Kidney (tissue), 14 donors: Measurements from ENCODE around the gene OPHN1. TPM values are rescaled to one million over a fixed set of nuclear protein-coding genes. Genes with fewer than 3 reads are reported as not detected.

Experiments used
- DNase-seq, 5 donors: peaks; one replicate each; pipeline ENCODE4 v3.0.0-alpha.2; 2013 to 2020
- FAIRE-seq: peaks from 2 replicates; lab custom pipeline; 2012; peaks lifted over from hg19 to GRCh38; lab: Jason Lieb, UNC
- H3K27ac ChIP-seq, 2 donors: one replicate each; pipeline ENCODE4 v1.7.0; 2013; ENCODE audit warnings: low read depth in 2 of 2, low read length in 2 of 2, inconsistent platforms in 1 of 2
- H3K27me3 ChIP-seq: one replicate; pipeline ENCODE4 v1.7.1; 2013; ENCODE audit warnings: low read length, inconsistent platforms; ENCODE audit not compliant: control insufficient read depth, insufficient read depth
- H3K36me3 ChIP-seq, 3 donors: one replicate each; pipeline versions ENCODE4 v1.7.0 to v1.7.1; 2013; ENCODE audit warnings: low read length in 3 of 3, control low read depth in 1 of 3, inconsistent platforms in 1 of 3; ENCODE audit not compliant: insufficient read depth in 3 of 3, control insufficient read depth in 2 of 3
- H3K4me1 ChIP-seq, 3 donors: one replicate each; pipeline versions ENCODE4 v1.7.0 to v1.7.1; 2013; ENCODE audit warnings: low read length in 3 of 3, inconsistent platforms in 1 of 3, low read depth in 1 of 3; ENCODE audit not compliant: control insufficient read depth in 2 of 3, insufficient read depth in 2 of 3
- H3K4me3 ChIP-seq, 3 donors: one replicate each; pipeline versions ENCODE4 v1.7.0 to v1.8.1; 2013; ENCODE audit warnings: low read length in 3 of 3, control low read depth in 1 of 3, inconsistent platforms in 1 of 3
- H3K9ac ChIP-seq, 3 donors: one replicate each; pipeline versions ENCODE4 v1.7.0 to v1.7.1; 2013; ENCODE audit warnings: low read length in 3 of 3, control low read depth in 1 of 3, inconsistent platforms in 1 of 3
- H3K9me3 ChIP-seq, 3 donors: one replicate each; pipeline versions ENCODE4 v1.7.0 to v1.7.1; 2013; ENCODE audit warnings: low read length in 3 of 3, control low read depth in 1 of 3, inconsistent platforms in 1 of 3; ENCODE audit not compliant: control insufficient read depth in 2 of 3, insufficient read depth in 1 of 3
- intact Hi-C: fragments of 100-400 bp; cut with DNase I; formaldehyde crosslinking; loops from one replicate; pipeline ENCODE4 v1.11.1; 2022
- polyA plus RNA-seq: library from polyadenylated mRNA; stranded (reverse); fragments of 350-450 nt; fragmentation: Illumina TruSeq; extraction: RNeasy Lipid Tissue Mini Kit (QIAGEN cat#74804); gene quantifications from one replicate; pipeline ENCODE4 v1.2.3, GENCODE V29; 2014; ENCODE audit warnings: low read depth, low replicate concordance; ENCODE audit not compliant: insufficient read depth
- total RNA-seq: library from RNA; stranded (reverse); fragmentation: NEBNext Ultra II Directional; extraction: Animal tissue kit (Norgen Biotek cat#: 25700); gene quantifications from one replicate; pipeline ENCODE4 v1.2.1, GENCODE V29; 2021
- TF ChIP-seq, protein P1 (sequence below): IDR thresholded peaks from 3 replicates; pipeline ENCODE4 v1.5.1; 2012; ENCODE audit warnings: mild to moderate bottlenecking, moderate library complexity, borderline replicate concordance; ENCODE audit not compliant: insufficient read depth; ENCODE audit errors: extremely low read depth
- donor health status: control.
- donor health status: control.
- donor health status: control.
- donor health status: control.
- donor health status: control.
- donor health status: DM: yes; HTN: yes; CAD: no.
- donor health status: Normal renal cell carcinoma (clear cell type).

Gene OPHN1
- total and polyA plus RNA-seq, 2 donors from 2014 or later: 1.9 to 9.5 TPM

DNA sequence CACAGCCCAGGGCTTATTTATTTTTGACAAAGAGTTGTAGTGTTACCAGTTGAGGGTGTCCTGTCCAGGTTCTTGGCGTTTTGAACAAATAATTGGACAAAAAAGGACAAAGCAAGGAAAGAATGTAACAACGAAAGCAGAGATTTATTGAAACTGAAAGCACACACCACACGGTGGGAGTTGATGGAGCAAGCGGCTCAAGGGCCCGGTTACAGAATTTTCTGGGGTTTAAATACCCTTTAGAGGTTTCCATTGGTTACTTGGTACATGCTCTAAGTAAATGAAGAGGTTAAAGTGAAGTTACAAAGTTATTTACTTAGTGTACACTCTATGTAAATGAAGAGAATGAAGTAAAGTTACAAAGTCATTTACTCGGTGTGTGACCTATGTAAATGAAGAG, 27.8 kb upstream of the OPHN1 start:
- FAIRE-seq: no peak
- TF ChIP-seq, protein P1, sequence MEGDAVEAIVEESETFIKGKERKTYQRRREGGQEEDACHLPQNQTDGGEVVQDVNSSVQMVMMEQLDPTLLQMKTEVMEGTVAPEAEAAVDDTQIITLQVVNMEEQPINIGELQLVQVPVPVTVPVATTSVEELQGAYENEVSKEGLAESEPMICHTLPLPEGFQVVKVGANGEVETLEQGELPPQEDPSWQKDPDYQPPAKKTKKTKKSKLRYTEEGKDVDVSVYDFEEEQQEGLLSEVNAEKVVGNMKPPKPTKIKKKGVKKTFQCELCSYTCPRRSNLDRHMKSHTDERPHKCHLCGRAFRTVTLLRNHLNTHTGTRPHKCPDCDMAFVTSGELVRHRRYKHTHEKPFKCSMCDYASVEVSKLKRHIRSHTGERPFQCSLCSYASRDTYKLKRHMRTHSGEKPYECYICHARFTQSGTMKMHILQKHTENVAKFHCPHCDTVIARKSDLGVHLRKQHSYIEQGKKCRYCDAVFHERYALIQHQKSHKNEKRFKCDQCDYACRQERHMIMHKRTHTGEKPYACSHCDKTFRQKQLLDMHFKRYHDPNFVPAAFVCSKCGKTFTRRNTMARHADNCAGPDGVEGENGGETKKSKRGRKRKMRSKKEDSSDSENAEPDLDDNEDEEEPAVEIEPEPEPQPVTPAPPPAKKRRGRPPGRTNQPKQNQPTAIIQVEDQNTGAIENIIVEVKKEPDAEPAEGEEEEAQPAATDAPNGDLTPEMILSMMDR: no peak
- Histone ChIP-seq H3K9ac (no peak overlapping the region), H3K27me3 (no peaks in the 10 kb centered on the region), H3K4me3 (no peak overlapping the region), H3K36me3 (no peaks in the 10 kb centered on the region), H3K9me3 (no peaks in the 10 kb centered on the region), H3K4me1 (no peaks in the 10 kb centered on the region), H3K27ac (no peak overlapping the region)
- intact Hi-C loops: no loop called here
- DNase-seq: no peak

DNA sequence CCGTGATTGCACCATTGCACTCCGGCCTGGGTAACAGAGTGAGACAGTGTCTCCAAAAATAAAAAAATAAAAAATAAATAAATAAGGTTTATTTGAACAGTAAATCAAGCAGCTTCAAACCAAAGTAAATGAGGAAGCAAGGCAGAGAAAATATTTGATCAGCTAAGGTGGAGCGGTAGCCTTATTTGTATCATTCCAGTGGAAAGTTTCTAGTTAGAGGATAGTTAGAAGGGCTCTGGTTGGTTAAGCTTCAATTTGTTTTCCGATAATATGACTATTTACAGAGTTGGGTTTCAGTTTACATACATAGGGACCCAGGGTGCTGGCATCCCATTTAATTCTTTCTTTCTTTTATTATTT, 21.8 kb upstream of the OPHN1 start:
- Histone ChIP-seq H3K9ac (no peak overlapping the region), H3K27ac (no peak overlapping the region), H3K36me3 (no peaks in the 10 kb centered on the region), H3K4me1 (no peaks in the 10 kb centered on the region), H3K27me3 (no peaks in the 10 kb centered on the region), H3K4me3 (no peak overlapping the region), H3K9me3 (no peaks in the 10 kb centered on the region)
- DNase-seq (no peak), FAIRE-seq (no peak)
- intact Hi-C loops: no loop called here
- TF ChIP-seq, protein P1: no peak

DNA sequence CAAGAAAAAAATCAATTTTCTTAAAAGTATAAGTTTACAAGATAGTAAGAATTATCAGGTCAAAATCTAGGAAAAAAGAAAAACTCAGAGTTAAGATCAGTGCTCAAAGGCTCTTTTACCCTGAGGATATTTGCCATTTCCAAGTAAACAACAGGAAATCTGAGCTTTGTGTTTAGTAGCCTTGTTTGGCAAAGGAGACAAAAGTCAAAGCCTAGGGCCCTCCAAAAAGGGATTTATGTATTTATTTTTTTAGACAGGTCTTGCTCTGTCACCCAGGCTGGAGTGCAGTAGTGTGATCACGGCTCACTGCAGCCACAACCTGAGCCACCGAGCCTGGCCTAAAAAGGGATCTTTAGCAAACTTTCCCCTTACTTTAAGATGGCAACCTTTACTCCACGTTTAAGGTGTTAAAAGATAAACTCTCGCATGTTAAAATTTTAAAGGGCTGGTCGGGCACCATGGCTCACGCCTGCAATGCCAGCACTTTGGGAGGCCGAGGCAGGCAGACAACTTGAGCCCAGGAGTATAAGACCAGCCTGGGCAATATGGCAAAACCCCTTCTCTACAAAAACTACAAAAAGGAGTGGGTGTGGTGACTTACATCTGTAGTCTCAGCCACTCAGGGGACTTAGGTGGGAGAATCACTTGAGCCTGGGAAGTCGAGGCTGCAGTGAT, 21.3 kb upstream of the OPHN1 start:
- peak; percentile 19 for FAIRE-seq
- no peaks in the 10 kb centered on the region for H3K27me3 ChIP-seq
- no peak overlapping the region for H3K27ac ChIP-seq

More for the DNA sequence above, 21.3 kb upstream of the OPHN1 start:
- Histone ChIP-seq H3K36me3 (no peaks in the 10 kb centered on the region), H3K9me3 (no peaks in the 10 kb centered on the region), H3K4me3 (no peak overlapping the region), H3K4me1 (no peaks in the 10 kb centered on the region), H3K9ac (no peak overlapping the region)
- intact Hi-C loops: no loop called here
- no peak for DNase-seq
- TF ChIP-seq, protein P1: no peak
